Measurements from ENCODE around the gene DGKI. TPM values are rescaled to one million over a fixed set of nuclear protein-coding genes. Genes with fewer than 3 reads are reported as not detected.

DGKI gene
- total RNA-seq, 1 experiment from 2014 or later = 0.55 TPM

DNA sequence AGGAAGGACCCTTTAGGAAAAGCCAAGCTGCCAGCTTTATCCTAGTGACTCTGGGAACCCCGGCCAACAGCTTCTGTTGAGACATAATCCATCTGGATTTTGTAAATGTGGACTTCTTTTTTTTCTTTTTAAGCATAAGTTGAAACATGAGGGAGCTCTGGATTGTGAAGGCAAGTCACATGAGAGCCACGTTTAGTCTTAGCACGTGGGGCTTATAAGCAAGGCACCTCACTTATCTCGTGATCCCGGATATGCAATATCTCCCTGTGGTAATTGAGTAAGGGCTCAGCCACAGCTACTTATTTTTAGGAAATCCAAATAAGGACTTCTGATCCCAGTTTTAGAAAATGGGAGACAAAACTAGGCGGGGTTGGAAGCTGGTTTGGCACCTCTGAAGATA is 392.0 kb downstream of the DGKI start:
- H2BK20ac ChIP-seq (ENCODE audit: low read depth, low read length, poor library complexity, severe bottlenecking) = no peak overlapping the region
- no peak overlapping the region for H4K5ac ChIP-seq (ENCODE audit: insufficient read length, low read depth, low read length)
- H3K23me2 ChIP-seq (ENCODE audit: insufficient read length, low read depth, low read length, poor library complexity, severe bottlenecking) = no peaks in the 10 kb centered on the region
- no peaks in the 10 kb centered on the region for H4K20me1 ChIP-seq (ENCODE audit: control insufficient read depth, insufficient read depth, insufficient read length)
- H2AFZ ChIP-seq (ENCODE audit: low read length) = no peak overlapping the region
- WGBS (ENCODE audit: extremely low coverage, insufficient read length, low lambda C conversion rate) = no CpG with 5 or more reads among the region's 6 CpGs
- no peak overlapping the region for H3K18ac ChIP-seq (ENCODE audit: insufficient read length, low read depth, low read length)
- H3K79me2 ChIP-seq (ENCODE audit: insufficient read depth, low read length) = no peaks in the 10 kb centered on the region
- H3K4me1 ChIP-seq (ENCODE audit: insufficient read depth, low read length) = no peaks in the 10 kb centered on the region
- Mint-ChIP-seq H3K36me3 (ENCODE audit: insufficient read depth in 1 of 3, low read depth in 3 of 3) (no peaks in the 10 kb centered on the region; a peak in 1 of 7 replicates), H3K9me3 (no peaks in the 10 kb centered on the region; a peak in 1 of 5 replicates), H3K4me3 (no peak overlapping the region), H3K27me3 (ENCODE audit: low read depth) (no peaks in the 10 kb centered on the region), H3K4me1 (peaks cover 3% of the 10 kb centered on the region in 2 experiments), H3K27ac (no peak overlapping the region)
- no peak overlapping the region for H2AK5ac ChIP-seq (ENCODE audit: insufficient read length, low read length)
- H3T11ph ChIP-seq (ENCODE audit: low read length) = no peak overlapping the region
- H2BK5ac ChIP-seq (ENCODE audit: insufficient read length, low read length) = no peak overlapping the region
- H3K9ac ChIP-seq (ENCODE audit: extremely low read depth, insufficient read length, low read length) = no peak overlapping the region
- no peak overlapping the region for H3K4me2 ChIP-seq (ENCODE audit: insufficient read depth, insufficient read length, low read length)
- H4K91ac ChIP-seq (ENCODE audit: insufficient read length, low read depth, low read length) = no peak overlapping the region
- no peak for DNase-seq
- no peak overlapping the region for H2BK12ac ChIP-seq (ENCODE audit: insufficient read length, low read depth, low read length)
- H2BK120ac ChIP-seq (ENCODE audit: low read depth, low read length, poor library complexity, severe bottlenecking) = no peak overlapping the region
- H3K4ac ChIP-seq (ENCODE audit: low read depth, low read length) = no peak overlapping the region
- no peak overlapping the region for H4K8ac ChIP-seq (replicated peaks; ENCODE audit: insufficient read length, low read depth, low read length)
- no peak overlapping the region for H3K27ac ChIP-seq (ENCODE audit: insufficient read length, low read depth, low read length)
- no peaks in the 10 kb centered on the region for H3K27me3 ChIP-seq (ENCODE audit: insufficient read depth, low read length)
- no peak overlapping the region for H3K23ac ChIP-seq (ENCODE audit: insufficient read length, low read depth, low read length)
- TF ChIP-seq, protein P1, sequence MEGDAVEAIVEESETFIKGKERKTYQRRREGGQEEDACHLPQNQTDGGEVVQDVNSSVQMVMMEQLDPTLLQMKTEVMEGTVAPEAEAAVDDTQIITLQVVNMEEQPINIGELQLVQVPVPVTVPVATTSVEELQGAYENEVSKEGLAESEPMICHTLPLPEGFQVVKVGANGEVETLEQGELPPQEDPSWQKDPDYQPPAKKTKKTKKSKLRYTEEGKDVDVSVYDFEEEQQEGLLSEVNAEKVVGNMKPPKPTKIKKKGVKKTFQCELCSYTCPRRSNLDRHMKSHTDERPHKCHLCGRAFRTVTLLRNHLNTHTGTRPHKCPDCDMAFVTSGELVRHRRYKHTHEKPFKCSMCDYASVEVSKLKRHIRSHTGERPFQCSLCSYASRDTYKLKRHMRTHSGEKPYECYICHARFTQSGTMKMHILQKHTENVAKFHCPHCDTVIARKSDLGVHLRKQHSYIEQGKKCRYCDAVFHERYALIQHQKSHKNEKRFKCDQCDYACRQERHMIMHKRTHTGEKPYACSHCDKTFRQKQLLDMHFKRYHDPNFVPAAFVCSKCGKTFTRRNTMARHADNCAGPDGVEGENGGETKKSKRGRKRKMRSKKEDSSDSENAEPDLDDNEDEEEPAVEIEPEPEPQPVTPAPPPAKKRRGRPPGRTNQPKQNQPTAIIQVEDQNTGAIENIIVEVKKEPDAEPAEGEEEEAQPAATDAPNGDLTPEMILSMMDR (conservative IDR thresholded peaks at IDR 0.05) = no peak
- H3K56ac ChIP-seq (ENCODE audit: insufficient read length, low read depth, low read length) = no peak overlapping the region
- H2BK15ac ChIP-seq (ENCODE audit: low read depth, low read length) = no peak overlapping the region
- H3K14ac ChIP-seq (ENCODE audit: insufficient read depth, low read length) = no peak overlapping the region
- H3K79me1 ChIP-seq (ENCODE audit: insufficient read depth, low read depth, low read length, poor library complexity, severe bottlenecking) = no peaks in the 10 kb centered on the region
- no peaks in the 10 kb centered on the region for H3K9me3 ChIP-seq (ENCODE audit: control insufficient read depth, low read depth, low read length)
